Glomerular visceral epithelial cell (primary cell): Measurements from ENCODE around the gene RPGR.

ENCODE experiments used
- DNase-seq: peaks from one replicate; pipeline ENCODE4 v3.0.0-alpha.2; 2016; ENCODE audit errors: extremely low spot score

RPGR gene

DNA sequence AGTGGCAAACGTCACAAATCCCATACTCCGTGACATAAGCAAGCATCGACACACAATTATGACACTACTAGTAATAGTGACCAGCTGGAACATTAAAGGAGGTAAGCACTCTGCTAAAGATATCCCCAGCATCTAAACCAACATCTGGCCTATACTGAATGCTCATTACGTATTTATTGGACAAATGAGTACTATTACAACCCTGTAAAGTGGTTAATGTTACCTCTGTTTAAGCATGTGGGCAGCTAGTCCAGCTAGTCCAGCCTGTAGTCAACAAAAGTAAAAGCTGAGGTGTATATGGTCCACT is 419 bp upstream of the RPGR start:
- DNase-seq = no peak

DNA sequence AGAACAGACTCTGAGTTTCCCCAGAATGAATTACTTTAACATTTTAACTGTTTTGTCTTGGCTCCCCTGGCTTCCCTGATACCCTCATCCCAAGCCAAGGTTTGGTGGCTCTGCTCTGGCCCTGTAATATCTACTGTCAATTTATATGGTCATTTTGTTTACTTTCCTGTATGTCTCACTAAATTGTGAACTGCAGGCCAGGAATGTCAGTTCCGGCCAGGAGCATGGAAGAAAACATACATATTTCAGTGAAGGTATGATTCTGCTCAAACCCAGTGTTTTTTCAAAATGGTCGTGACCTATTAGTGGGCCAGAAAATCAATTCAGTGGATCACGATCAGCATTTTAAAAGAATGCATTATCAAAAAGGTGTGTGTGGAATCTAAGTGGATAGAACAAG is 1.2 kb downstream of the RPGR start:
- no peak for DNase-seq

GRCh38 chrX:38320819-38321218 is 6.5 kb downstream of the RPGR start:
- DNase-seq = no peak

GRCh38 chrX:38318606-38319005 is 8.7 kb downstream of the RPGR start:
- no peak for DNase-seq

- DNase-seq = no peak
Observed at GRCh38 chrX:38318196-38318595, 9.1 kb downstream of the RPGR start.

DNA sequence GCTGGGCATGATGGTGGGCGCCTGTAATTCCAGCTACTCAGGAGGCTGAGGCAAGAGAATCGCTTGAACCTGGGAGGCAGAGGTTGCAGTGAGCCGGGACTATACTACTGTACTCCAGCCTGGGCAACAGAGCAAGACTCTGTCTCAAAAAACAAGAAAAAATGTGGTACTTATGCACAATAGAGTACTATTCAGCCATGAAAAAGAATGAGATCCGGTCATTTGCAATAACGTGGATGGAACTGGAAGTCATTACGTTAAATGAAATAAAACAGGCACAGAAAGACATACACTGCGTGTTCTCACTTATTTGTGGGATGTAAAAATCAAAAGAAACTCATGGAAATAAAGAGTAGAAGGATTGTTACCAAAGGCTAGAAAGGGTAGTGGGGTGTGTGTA is 12.1 kb downstream of the RPGR start:
- no peak for DNase-seq

DNA sequence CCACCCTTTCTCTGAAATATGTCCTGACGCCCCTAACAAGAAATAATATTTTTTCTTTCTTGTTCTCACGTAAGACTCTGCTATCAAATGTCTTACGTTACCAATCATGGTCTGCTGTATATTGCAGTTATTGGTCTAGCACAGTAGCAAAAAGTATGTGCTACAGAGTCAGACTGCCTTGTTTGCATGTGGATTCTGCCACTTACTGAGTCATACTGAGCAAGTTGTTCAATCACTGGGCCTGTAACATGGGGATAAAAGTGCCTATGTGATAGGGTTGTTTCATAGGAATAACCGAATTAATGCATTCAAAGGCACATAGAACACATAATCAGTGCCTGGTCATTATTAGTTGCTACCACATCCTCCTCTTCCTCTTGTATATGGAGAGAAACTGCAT is 14.1 kb downstream of the RPGR start:
- no peak for DNase-seq

GRCh38 chrX:38312436-38312835 is 14.9 kb downstream of the RPGR start:
- peak; percentile 43 for DNase-seq

- no peak for DNase-seq
Observed at GRCh38 chrX:38311743-38312142, 15.6 kb downstream of the RPGR start.

- no peak for DNase-seq
Observed at GRCh38 chrX:38305971-38306370, 21.3 kb downstream of the RPGR start.

DNA sequence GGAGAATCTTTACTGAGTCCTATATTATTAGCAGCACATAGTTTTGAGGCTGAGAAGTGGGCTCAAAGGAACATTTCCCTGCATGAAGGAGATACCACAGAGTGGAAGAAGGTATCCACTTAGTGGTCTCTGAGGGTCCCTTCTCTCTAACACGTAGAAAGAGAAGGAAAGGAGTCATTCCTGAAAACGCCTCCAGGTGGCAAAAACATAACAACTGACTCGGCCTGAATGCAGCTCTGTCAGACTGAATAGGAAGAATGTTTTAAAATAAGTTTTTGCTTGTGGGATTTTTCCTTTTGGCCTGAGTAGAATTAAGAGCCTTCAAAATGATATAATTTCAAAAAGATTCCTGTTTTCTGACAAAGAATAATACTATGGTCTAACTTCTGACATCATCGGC is 23.3 kb downstream of the RPGR start:
- DNase-seq = peak; percentile 14

DNA sequence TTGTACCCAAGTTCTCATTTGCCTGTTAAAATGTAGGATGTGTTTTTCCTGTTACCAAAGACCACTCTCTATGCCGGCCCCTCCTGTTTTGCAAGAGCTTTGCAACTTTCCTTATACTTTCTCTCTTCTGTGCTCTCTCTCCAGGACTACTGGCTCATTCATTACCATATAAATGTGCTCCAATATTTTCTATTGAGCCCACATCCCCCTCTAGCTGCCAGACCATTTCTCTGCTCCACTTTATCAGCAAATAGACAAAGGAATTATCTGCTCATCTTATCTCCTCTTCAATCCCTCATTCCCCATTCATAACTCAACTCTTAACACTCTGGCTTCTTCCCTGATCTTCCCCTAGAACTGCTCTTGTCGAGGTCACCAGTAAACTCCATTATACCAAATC is 33.6 kb downstream of the RPGR start:
- no peak for DNase-seq

GRCh38 chrX:38287674-38288073 is 39.6 kb downstream of the RPGR start:
- no peak for DNase-seq

DNA sequence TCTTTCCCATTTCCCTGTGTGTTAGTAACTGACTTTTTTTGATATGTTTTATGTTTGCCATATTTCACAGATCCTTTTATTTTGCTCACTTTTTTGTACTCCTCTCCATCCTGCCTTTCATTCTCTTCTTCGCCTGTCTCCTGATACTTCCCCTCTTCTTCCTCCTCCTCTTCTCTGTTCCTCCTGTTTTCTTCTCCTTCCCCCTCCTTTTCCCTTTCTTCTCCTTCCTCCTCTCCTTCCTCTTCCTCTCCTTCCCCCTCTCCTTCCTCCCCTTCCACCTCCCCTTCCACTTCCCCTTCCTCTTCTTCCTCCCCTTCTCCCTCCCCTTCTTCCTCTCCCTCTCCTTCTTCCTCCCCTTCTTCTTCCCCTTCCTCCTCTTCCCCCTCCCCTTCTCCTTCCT is 41.7 kb downstream of the RPGR start:
- no peak for DNase-seq

DNA sequence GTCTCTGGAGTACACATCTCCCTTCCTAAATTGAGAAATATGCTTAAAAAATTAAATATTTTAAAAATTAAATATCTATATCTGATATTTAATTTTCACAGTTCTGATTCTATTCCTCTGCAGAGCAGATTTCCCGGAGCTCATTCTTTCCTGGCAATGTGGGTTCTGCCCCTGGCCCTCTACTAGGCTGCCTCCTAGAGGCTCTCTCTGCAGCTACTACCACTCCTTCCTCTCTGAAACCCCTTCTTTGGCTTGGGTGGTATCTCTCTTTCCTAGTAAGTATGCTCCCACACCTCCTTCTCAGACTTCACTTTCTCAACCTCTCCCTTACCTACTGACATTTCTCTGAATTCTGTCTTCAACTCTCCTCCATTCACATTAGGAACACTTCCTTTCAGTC is 45.3 kb downstream of the RPGR start:
- no peak for DNase-seq

DNA sequence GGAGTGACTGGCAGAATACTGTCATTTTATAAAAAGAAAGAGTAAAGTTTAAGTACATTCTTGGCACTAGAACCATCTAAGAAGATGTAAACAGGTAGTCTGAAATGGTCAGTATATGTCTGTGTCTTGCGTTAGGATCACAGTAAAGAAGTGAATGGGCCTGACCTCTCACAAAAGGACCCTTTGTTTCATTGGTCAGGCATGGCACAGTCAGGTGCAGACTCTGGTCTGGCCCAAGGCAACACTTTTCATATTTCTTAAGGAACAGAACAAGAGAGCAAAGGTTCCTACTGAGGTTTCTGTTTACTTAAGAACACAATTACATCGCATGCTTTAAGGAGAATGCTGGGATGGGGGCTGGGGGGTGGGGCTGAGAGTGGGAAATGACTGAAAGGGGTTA is 48.1 kb downstream of the RPGR start:
- DNase-seq = no peak

- DNase-seq = peak; percentile 24
Observed at GRCh38 chrX:38278682-38279081, 48.6 kb downstream of the RPGR start.

- no peak for DNase-seq
Observed at GRCh38 chrX:38277802-38278201, 49.5 kb downstream of the RPGR start.

DNA sequence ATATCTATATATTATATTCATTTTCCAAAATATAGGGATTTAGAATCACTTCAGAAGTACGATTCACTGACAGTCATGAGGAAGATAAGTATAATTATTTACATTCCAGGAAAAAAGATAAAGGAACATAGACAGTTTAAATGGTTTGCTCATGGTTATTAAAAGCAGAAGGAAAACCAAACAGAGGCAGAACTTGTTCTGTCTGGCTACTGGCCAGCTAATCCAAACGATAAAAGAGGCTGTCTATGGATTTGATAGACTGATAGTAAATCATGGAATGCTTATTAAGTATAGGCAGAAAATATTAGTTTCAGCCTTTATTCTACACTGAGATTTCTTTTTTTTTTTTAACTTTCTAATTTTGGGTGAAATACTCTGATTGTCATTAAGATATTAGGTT is 50.2 kb downstream of the RPGR start:
- DNase-seq = no peak

GRCh38 chrX:38276089-38276488 is 51.2 kb downstream of the RPGR start:
- DNase-seq = no peak

- DNase-seq = peak; percentile 69
Observed at GRCh38 chrX:38275615-38276014, 51.7 kb downstream of the RPGR start.

GRCh38 chrX:38273453-38273852 is 53.9 kb downstream of the RPGR start:
- no peak for DNase-seq

GRCh38 chrX:38271154-38271716 is 56.1 kb downstream of the RPGR start:
- DNase-seq = no peak

- DNase-seq = no peak
Observed at GRCh38 chrX:38268011-38268410, 59.3 kb downstream of the RPGR start.
